IPS DF 4.7 (cell line): ENCODE measurements around the gene HDGF.

ENCODE experiments used
- DNase-seq: peaks from one replicate; pipeline ENCODE4 v3.0.0-alpha.2; 2013; ENCODE audit warnings: low spot score; ENCODE audit errors: extremely low read depth

HDGF gene

GRCh38 chr1:156700736-156701531 is 50.5 kb downstream of the HDGF start:
- DNase-seq, result no peak

DNA sequence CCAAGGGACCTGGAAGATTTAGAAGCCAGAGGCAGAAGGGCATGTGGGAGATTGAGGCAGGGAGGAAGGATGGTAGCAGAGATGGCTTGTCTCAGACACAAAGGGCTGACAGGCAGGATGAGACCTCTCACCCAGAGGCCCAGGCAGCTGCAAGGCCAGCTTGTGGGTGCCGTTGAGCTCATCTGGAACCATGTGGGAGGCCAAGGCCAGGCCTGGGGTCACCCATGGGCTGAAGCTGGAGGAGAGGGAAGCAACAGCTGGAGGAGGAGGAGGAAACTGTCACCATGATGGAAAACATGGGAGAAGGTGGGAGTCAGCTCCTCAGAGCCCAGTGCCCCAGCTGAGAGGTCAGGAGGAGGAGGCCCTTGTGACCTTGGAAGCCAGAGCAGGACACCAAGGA is 52.5 kb downstream of the HDGF start:
- no peak for DNase-seq

- no peak for DNase-seq
Measured at GRCh38 chr1:156697481-156697880, 54.0 kb downstream of the HDGF start.

DNA sequence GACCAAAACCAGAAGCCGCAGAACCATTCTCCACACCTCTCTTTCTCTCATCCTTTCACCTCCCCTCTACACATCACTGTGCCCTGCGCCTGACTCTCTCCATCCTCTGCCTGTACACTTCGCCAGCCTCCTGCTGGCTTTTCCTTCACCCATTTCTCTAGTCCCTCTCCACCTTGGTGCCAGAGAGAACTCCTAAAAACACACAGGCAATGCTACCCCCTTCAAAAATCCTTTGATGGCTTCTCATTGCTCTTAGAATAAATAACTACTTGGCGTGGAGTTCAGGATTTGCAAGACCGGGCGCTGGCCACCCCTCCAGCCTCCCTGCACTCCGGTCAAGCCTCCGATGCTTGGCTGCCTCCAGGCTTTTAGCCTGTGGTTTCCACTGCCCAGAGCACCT is 54.7 kb downstream of the HDGF start:
- no peak for DNase-seq

GRCh38 chr1:156694690-156694962 is 56.8 kb downstream of the HDGF start:
- DNase-seq, result no peak

DNA sequence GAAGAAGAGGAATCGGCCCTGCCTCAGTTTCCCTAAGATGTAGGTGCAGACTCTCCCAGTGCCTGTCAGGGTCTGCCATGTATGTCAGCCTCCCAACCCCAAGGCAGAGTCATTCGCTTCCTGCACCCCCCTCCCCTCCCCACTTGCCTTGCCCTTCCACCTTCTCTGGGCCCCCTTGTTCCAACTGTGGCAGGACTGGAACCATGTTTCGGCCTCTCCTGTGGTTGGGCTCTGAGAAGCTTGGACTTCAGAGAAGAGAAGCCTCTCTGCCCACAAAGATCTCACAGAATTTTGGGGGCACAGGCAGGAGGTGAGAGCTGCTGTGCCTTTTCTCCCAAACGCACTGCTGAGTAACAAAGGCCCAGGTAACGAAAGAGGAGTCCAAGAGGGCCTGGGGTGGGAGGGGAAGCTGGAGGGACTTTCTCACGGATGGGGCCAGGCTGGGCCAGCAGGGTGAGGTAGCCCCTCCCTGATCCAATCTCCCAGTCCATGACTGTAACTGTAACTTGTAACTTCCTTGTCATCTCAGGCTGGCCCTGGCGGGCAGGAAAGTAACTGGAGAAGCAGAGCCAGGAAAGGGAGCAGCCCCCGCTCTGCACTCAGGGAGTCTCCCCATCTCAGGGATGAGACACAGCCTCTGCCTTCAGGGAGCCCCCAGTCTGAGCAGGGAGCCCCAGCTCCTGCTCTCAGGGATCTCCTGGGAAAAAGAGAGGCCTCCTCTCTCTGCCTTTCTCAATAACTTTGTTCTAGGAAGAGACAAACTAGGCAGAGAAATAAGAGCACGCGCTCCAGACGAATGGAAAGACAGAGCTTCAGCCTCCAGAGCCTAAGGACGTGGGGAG is 57.4 kb downstream of the HDGF start:
- no peak for DNase-seq

DNA sequence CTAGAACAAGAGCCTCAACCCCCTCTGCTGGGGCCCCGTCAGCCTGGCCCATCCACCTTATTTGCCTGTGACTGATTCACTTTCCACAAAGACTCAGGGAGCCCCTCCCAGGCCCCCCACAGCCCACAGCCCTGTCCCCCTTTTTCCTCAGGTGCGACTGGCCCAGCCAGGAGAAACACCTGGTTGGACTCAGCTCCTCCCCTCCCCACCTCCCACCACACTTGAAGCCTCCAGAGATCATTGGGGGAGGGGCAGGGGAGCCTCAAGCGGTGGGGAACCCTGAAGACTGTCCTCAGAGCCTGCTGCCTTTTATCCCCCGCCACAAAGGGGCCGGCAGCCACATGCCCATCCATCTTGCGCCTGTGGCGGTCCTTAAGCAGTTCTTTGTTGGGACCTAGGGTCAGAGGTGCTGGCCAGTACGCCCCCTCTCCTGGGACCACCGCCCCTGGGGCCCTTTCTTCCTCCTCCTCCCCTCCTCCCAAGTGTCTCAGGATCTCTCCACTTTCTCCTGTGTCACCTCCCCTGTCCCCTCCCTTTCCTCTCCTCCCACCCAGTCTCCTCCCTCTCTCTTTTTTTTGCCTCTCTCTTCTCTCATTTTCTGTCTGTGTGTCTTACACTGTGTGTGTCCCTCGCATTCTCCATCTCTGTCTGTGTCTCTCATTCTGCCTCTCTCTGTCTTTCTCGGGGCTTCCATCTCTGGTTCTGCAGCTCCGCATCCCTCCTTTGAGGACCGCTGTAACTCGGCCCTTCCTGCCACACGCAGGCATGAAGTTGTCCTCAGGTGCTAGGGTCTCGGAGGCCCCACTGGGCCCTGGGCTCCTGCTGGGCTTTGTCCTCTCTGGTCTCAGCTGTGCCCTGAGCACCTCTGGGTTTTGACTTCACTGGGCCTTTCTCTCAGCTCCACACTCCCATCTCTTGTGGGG is 58.3 kb downstream of the HDGF start:
- no peak for DNase-seq

DNA sequence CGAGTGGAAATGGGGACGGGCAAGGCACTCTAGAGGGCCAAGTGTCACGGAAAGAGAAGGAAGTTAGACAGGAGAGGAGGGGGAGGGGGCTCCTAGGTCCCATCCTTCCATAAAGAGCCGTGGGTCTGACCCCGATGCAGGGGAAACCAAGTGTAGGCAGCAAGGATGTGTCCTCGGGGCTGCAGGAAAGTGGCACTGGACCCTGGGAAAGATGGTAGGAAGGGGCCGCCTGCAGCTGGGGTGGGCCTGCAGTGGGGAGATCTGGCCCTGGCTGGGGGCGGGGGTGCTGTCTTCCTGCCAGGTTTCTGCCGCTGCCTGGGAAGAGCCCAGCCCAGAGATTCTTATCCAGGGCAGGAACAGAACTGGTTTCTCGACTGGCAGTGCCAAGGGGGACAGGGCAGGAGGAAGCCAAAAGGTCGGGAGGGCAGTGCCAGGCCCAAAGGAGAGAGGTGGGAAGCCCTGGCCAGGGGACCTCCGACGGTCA is 59.0 kb downstream of the HDGF start:
- DNase-seq, result no peak
